Kidney epithelial cell (primary cell): ENCODE measurements around the gene TMIGD2. TPM values are rescaled to one million over a fixed set of nuclear protein-coding genes. Genes with fewer than 3 reads are reported as not detected.

ENCODE experiments used
- DNase-seq: peaks from one replicate; pipeline ENCODE4 v3.0.0-alpha.2; 2010; ENCODE audit warnings: low read depth
- H3K27me3 ChIP-seq: 2 replicates; pipeline ENCODE4 v1.6.0; 2011; ENCODE audit warnings: low read length; ENCODE audit not compliant: control insufficient read depth, insufficient read depth
- H3K36me3 ChIP-seq: 2 replicates; pipeline ENCODE4 v1.5.1; 2011; ENCODE audit warnings: low read length; ENCODE audit not compliant: control insufficient read depth, insufficient read depth
- H3K4me3 ChIP-seq: 2 replicates; pipeline ENCODE4 v1.5.1; 2011; ENCODE audit warnings: low read depth, mild to moderate bottlenecking, control low read depth, low read length
- total RNA-seq: library from RNA; depleted of rRNA; stranded (reverse); fragments of >200 nt; gene quantifications from 2 replicates; pipeline ENCODE4 v1.2.3, GENCODE V29; 2015
- TF ChIP-seq, protein P1 (sequence below): IDR thresholded peaks from 2 replicates; pipeline ENCODE4 v1.5.1; 2011; ENCODE audit warnings: mild to moderate bottlenecking, moderate library complexity, low read length, control low read depth, inconsistent platforms; ENCODE audit not compliant: insufficient read depth, poor library complexity, severe bottlenecking

Gene TMIGD2
- total RNA-seq, 1 donor from 2014 or later: not detected

DNA sequence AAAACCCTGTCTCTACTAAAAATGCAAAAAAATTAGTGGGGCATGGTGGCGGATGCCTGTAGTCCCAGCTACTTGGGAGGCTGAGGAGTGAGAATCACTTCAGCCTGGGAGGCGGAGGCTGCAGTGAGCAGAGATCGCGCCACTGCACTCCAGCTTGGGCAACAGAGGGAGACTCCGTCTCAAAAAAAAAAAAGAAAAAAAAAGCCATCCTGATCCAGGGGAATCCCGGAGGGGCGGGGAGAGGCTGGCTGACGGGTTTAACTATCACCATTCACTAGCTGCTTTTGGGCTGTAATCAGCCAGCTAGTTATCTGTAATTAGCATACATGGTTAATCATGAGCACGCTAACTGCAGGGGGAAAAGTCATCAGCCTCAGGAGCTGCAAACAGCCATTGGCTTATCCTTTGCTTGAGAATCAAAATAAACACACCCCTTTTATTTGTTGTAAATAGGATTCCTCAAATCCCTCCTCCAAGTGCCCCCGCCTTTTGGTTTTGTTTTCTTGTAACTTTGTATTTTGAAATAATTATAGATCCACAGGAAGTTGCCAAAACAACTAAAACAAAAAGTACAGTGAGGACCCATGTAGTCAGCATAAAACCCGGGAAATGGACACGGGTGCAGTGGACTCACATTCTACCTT, 11.8 kb upstream of the TMIGD2 start:
- no peaks in the 10 kb centered on the region for H3K27me3 ChIP-seq
- no peak for DNase-seq
- H3K36me3 ChIP-seq: no peaks in the 10 kb centered on the region
- TF ChIP-seq, protein P1, sequence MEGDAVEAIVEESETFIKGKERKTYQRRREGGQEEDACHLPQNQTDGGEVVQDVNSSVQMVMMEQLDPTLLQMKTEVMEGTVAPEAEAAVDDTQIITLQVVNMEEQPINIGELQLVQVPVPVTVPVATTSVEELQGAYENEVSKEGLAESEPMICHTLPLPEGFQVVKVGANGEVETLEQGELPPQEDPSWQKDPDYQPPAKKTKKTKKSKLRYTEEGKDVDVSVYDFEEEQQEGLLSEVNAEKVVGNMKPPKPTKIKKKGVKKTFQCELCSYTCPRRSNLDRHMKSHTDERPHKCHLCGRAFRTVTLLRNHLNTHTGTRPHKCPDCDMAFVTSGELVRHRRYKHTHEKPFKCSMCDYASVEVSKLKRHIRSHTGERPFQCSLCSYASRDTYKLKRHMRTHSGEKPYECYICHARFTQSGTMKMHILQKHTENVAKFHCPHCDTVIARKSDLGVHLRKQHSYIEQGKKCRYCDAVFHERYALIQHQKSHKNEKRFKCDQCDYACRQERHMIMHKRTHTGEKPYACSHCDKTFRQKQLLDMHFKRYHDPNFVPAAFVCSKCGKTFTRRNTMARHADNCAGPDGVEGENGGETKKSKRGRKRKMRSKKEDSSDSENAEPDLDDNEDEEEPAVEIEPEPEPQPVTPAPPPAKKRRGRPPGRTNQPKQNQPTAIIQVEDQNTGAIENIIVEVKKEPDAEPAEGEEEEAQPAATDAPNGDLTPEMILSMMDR: no peak
- no peak overlapping the region for H3K4me3 ChIP-seq

- H3K36me3 ChIP-seq: no peaks in the 10 kb centered on the region
- H3K4me3 ChIP-seq: no peak overlapping the region
- no peak for DNase-seq
- TF ChIP-seq, protein P1: no peak
- no peaks in the 10 kb centered on the region for H3K27me3 ChIP-seq
These were observed 8.3 kb upstream of the TMIGD2 start for GRCh38 chr19:4310247-4311121.

- no peak for DNase-seq
- Histone ChIP-seq H3K4me3 (no peak overlapping the region), H3K27me3 (no peaks in the 10 kb centered on the region), H3K36me3 (no peaks in the 10 kb centered on the region)
- TF ChIP-seq, protein P1: no peak
These were observed 3.5 kb upstream of the TMIGD2 start for GRCh38 chr19:4305659-4306058.

GRCh38 chr19:4305257-4305612, 3.0 kb upstream of the TMIGD2 start:
- no peak for DNase-seq
- H3K27me3 ChIP-seq: no peaks in the 10 kb centered on the region
- TF ChIP-seq, protein P1: no peak

DNA sequence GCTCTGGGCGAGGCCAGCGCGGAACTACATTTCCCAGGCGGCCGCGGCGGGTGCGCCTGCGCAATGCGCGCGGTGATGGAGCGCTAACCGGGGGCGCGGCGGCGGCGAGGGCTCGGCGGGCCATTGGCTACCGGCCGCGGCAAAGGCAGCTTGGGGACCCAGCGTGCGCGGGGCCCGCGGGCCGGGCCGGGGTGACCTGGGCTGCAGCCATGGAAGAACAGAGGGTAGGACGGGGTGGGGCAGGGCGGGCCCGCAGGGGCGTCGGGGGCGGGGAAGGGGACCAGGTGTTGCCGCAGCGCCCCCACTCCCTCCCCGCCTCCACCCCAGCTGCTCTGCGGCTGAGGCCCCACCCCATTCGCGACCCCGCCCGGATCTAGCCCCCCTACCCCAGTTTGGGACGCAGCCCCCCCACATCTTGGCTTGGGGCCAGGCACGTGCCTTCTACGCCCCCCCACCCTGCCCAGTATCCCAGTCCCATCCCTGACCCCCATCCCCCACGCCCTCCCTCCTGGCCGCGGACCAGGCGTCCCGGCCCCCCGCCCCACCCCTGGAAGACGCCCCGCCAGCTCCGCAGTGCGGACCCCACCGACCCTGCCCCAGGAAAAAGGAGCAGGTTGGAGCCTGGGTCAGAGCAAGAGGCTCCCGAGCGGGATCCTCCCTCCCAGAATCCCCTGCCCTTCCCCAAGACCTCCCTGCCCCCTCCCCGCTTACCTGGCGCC, 2.5 kb upstream of the TMIGD2 start, which contains the start of gene FSD1:
Gene FSD1 (plus strand): TSS at position 61 of the 719 bp plus-strand sequence. CDS start 149 bp downstream, at position 210.
- no peak for DNase-seq
- H3K4me3 ChIP-seq: peak within 1 kb of the TSS; percentile 50
- H3K27me3 ChIP-seq: no peaks in the 10 kb centered on the region
- H3K36me3 ChIP-seq: no peaks in the 10 kb centered on the region
- TF ChIP-seq, protein P1: no peak

More at GRCh38 chr19:4305257-4305612, 3.0 kb upstream of the TMIGD2 start:
- Histone ChIP-seq H3K4me3 (no peak overlapping the region), H3K36me3 (no peaks in the 10 kb centered on the region)
